ENCODE measurements around the gene DNAJC4.

Gene DNAJC4, protein sequence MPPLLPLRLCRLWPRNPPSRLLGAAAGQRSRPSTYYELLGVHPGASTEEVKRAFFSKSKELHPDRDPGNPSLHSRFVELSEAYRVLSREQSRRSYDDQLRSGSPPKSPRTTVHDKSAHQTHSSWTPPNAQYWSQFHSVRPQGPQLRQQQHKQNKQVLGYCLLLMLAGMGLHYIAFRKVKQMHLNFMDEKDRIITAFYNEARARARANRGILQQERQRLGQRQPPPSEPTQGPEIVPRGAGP

DNA sequence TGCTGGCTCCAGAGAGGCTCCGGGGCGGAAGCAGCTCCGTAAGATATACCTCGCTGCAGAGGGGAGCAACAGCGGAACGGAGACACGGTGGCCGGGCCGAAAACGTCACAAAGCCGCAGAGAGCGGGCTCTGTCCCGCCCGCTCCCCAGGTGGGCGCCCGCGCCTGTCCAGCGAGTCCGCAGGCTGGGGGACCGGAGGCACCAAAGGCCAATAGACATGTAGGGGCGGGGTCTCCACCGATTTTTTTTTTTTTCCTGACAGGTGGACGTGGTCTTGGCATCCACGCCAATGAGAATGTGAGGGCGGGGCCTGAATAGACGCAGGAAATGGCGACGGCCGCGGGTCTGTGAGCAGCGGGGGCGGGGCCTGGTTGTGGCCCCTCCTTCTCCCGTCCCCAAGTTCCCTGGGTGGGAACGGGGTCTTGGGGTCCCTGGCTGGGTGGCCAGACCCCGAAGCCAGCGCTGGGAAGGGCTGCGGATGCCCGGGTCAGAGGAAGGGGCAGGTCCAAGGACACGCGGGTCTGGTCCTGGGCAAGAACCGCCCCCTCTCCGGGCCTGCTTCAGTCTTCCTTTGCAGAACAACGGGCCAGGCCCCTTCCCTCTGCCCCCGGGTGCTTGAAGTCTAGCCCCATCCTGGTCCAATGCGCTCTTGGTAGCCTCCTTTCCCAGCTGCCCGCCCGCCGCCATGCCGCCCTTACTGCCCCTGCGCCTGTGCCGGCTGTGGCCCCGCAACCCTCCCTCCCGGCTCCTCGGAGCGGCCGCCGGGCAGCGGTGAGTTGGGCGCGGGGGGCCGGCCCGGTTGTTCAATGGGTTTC is at the start of gene DNAJC4:
Gene DNAJC4, plus strand, starts transcription at position 378 of the 814 bp plus-strand sequence. Its CDS starts 307 bp downstream, at position 685.
- intact Hi-C loops (cut with DNase I): no loop called here
- DNase-seq: peak; percentile 85 to 97 (median 92)

DNA sequence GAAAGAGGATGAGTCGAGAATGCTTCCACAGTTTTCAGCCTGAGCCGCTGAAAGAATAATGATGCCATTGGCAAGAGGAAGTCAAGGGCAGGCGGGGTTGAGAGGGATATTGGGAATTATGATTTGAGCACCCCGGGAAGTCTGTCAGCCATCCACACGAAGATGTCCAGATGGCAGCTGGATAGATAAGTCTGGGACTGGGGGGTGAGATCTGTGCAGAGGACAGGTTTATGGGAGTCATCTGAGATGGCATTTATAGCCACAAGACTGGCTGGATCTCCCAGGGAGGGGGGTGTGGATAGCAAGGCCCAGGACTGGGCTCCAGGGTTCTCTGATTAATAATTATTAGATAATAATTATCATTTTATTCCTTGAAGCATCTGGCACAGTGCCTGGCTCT is 49.5 kb upstream of the DNAJC4 start:
- intact Hi-C loops (cut with DNase I): no loop called here
- peak in 2 of 42 donors; percentile 16 to 19 for DNase-seq

GRCh38 chr11:64181506-64182411 is 48.6 kb upstream of the DNAJC4 start:
- peak; percentile 88 to 98 (median 95) for DNase-seq
- intact Hi-C loops (cut with DNase I): no loop called here

DNA sequence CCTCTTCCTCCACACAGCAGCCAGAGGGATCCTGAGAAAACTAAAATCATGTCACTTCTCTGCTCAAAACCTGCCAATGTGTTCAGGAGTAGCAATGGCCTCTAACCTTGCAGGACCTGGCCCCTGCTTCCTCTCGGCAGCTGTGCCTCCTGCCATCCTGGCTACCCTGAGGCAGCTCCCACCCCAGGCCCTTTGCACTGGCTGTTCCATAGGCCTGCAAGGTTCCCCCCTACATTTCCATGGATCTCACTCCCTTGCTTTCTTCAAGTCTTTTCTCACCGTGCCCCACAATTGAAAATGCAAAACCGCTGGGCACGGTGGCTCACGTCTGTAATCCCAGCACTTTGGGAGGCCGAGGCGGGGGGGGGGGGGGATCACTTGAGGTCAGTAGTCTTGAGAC is 46.5 kb upstream of the DNAJC4 start:
- DNase-seq: no peak
- intact Hi-C loops (cut with DNase I): no loop called here

- intact Hi-C loops (cut with DNase I): no loop called here
- peak in 40 of 42 donors; percentile 73 to 93 (median 84) for DNase-seq
Measured at GRCh38 chr11:64185175-64185692, 45.1 kb upstream of the DNAJC4 start.

DNA sequence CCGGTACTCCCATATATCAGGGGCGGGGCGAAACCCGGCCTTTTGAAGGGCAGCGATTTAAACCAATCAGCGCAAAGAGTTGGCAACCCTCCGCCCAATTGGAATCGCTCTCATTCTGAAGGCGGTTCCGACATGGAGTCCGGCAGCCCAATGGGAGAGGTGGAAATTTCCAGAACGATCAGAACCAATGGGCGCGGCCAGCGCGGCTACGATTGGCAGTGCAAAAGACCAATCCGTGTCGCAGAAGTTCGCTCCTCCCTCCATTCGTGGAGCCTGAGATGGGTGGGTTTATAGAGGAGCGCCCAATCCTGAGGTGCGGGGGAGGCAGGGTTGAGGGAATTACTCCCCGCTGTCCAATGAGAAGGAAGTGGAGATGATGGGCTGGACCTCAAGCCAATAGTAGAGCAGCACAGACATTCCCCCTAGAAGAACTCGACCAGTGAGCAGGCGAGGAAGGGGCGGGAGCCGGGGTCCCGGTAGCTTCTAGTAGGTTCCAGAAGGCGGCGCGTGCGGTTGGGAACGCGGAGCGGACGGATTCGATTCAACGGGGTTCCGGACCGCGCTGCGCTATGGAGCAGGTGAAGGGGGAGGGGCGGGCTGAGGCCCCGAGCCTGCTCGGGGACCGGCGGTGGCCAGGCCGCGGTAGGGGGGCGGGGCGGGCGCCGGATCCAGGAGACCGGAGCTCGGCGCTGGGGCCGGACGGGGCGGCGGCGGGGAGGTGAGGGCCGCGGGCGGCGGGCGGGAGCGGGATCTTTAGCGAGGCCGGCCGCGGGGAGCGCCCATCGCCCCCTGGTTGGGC is 44.5 kb upstream of the DNAJC4 start, which contains the start of gene STIP1:
Gene STIP1, plus strand, starts transcription at position 479 of the 799 bp plus-strand sequence. Its CDS starts 91 bp downstream, at position 570.
- intact Hi-C loops (cut with DNase I): no loop called here

DNA sequence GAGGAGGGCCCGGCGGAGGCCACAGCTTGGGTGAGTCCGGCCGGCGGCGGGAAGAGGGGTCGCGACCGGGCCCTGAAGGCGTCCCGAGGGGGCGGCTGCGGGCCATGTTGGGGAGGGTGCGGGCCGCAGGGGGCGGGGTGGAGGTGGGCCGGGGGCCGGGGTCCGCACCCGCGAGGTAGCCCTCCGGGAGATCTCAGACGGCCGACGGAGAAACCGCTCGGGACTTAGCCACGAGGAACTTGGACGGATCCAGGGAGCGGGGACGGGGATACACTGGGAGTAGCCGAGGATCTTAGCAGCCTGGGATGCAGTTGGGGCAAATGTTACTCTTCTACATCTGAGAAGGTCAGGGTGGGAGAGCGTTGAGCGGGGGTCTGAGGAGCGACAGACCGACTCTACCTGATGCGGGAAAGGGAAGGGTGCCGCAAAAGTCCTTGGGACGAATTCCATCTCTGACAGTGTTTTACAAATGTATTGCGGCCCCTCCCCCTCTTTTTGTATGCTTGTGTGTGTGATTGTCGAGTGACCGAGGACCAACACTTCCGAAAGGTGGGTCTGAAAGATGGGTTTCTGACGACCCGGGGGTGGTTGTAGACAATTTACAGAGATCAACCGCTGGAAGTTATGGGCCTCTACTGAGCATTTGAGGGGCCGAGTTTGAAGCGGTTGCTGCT is 43.7 kb upstream of the DNAJC4 start:
- intact Hi-C loops (cut with DNase I): no loop called here
- peak in 12 of 42 donors; percentile 17 to 57 (median 35) for DNase-seq

More for the DNA sequence above, 44.5 kb upstream of the DNAJC4 start, which contains the start of gene STIP1:
- peak; percentile 97 to 100 (median 99) for DNase-seq

GRCh38 chr11:64192434-64192833 is 37.9 kb upstream of the DNAJC4 start:
- intact Hi-C loops (cut with DNase I): no loop called here
- no peak for DNase-seq

DNA sequence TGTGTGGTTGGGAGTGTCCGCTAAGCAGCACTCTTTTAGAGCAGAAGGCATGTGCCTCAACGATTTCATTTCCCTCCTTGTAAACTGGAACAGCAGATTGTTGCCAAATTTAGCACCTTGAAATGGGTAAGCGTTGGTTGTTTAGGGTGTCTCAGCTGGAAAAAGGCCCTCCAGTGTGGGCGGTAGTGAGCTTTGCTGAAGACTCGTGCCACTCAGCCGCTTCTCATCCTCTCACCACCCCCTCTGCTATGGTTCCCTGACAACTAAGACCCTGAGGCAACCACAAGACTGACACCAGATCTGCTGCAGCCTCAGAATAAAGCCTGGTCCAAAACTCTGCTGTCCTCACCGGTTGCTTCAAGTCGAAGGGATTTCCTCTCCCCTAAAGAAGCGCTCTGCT is 33.7 kb upstream of the DNAJC4 start:
- DNase-seq: peak in 5 of 42 donors; percentile 22 to 51 (median 41)
- intact Hi-C loops (cut with DNase I): no loop called here

DNA sequence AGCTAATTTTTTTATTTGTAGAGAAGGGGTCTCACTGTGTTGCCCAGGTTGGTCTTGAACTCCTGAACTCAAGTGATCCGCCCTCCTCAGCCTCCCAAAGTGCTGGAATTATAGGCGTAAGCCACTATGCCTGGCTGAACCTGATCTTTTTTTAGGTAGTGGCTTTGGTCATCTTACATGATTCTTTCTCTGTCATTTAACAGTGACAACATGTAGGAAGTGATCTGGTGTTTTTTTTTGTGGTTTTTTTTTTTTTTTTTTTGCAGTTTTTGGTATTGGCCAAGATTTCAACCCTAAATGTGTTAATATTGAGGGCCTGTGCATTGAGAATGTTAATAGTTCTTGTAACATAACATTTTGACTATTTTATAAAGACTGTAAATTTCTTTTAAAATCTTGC is 31.8 kb upstream of the DNAJC4 start:
- no peak for DNase-seq
- intact Hi-C loops (cut with DNase I): no loop called here

DNA sequence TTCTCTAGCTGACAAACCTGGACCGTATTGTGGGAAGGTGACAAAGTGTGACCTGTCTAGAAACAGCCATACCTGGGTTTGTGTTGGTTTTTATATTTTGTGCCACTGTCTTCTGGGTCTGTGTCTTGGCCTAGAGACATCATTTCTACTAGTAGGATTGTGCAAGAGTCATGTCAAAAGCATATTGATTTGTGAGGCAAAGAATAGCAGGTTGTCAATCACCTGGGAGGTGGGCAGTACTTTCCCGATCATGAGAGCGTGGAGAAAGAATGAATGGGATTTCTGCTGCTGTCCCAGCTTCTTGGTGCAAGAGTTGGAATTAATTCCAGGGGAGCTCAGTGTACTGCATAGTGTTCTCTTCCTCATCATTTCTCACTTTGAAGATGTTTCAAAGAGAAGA is 28.8 kb upstream of the DNAJC4 start:
- intact Hi-C loops (cut with DNase I): no loop called here

DNA sequence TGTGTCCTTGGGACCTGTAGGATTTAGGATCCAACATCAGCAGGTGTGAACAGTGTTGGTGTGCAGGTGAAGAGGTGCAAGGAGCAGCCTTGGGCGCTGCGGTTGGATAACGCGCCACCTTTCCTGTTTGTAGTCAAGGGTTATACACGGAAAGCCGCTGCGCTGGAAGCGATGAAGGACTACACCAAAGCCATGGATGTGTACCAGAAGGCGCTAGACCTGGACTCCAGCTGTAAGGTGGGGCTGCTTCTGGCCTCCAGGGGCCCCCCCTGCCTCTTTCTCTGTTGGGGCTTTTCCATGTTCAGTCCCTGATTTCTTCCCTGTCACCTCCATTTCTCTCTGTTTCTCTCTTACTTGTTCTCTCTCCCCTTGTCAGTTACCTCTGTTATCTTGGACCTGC is 27.4 kb upstream of the DNAJC4 start:
- DNase-seq: no peak
- intact Hi-C loops (cut with DNase I): no loop called here

More for the DNA sequence above, 28.8 kb upstream of the DNAJC4 start:
- DNase-seq: no peak

DNA sequence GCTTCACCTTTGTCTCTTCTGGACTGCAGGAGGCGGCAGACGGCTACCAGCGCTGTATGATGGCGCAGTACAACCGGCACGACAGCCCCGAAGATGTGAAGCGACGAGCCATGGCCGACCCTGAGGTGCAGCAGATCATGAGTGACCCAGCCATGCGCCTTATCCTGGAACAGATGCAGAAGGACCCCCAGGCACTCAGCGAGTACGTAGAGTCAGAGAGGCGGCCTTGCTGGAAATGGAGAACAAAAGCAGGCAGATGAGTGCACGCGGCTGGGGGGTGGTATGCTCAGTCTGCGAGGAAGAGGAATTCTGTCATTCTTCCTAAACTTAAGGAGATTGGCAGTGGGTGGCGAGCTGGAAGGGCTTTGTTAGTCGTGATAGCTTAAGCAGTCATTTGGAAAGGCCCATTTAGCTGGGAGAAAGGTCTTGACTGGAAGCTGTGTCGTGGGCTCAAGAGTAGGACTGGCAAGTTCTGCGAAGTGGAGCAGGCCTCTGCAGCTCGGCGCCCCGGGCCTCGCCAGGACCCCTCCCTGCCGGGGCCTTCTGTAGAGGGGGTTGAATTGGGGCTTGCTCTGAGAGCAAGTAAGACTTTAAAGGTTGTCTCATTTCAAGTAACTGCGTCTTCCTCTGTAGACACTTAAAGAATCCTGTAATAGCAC is 26.8 kb upstream of the DNAJC4 start:
- DNase-seq: no peak
- intact Hi-C loops (cut with DNase I): no loop called here

- intact Hi-C loops (cut with DNase I): no loop called here
- no peak for DNase-seq
Measured at GRCh38 chr11:64204080-64204440, 26.3 kb upstream of the DNAJC4 start.

DNA sequence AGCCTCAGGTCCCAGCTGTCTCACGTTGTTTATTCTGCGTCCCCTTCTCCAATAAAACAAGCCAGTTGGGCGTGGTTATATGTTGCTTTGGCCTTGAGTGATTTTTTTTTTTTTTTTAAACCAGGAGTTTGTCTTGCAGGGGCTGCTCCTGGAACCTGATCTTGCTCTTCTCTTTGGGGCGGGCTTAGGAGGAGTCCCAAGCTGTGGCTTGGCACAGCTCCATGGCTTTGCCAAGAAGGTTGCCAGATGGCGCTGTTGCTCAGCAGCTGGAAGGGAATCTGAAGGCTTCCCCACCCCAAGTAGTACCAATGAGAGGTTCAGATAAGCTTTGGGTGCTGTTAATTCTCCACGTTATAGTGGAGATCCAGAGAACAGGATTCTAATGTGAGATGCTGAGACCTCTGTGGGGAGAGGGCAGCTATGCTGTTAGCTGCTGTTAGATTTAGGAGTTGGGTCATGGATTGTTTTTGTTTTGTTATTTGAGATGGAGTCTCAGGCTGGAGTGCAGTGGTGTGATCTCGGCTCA is 25.8 kb upstream of the DNAJC4 start:
- peak; percentile 75 to 94 (median 88) for DNase-seq
- intact Hi-C loops (cut with DNase I): no loop called here

DNA sequence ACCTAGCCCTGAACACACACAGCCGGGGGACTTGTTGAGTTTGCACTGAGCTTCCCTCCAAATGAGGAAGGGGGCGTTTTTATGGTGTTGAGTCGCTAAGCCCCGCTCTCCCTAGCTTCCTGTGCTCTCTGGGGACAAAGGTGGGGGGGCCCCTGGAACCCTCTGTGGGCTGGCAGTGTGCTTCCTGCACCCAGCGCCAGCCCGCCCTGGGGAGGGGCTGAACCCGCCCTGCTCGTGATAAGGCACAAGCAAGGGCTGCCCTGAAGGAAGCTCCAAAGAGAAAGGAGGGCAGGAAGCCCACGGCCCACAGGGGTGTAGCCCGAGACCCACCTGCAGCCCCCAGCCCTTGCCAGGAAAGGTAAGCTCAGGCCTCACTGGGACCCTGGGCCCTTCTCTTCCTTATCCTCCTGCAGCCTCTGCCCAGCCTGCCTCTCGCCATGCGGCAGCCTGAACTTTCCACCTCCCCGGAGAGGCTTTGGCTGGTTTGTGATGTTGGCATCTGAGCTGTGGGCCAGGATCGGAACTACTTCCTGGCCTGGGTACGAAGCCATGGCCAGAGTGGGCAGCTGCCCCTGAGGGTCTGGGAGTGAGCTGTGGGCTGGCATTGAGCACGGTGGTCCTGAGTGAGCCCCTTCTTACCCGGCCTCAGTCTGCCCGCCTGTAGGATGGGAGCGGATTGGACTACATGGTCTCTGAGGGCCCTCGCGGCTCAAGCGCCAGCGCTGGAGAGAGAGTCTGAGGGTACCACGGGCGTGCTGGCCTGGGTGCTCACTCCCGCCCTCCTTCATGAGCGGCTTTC is 23.7 kb upstream of the DNAJC4 start, which contains the start of gene FERMT3:
Gene FERMT3, plus strand, starts transcription at position 265 of the 799 bp plus-strand sequence. CDS start 644 bp downstream, outside the sequence.
- intact Hi-C loops (cut with DNase I): no loop called here

More for the DNA sequence above, 23.7 kb upstream of the DNAJC4 start, which contains the start of gene FERMT3:
- DNase-seq: peak in 12 of 42 donors; percentile 29 to 68 (median 55)
